Bronchial epithelial cell (primary cell): ENCODE data around the gene HSD17B12. TPM values are rescaled to one million over a fixed set of nuclear protein-coding genes. Genes with fewer than 3 reads are reported as not detected.

Experiments
- DNase-seq: peaks from one replicate; pipeline ENCODE4 v3.0.0-alpha.2; 2010; ENCODE audit warnings: low read depth
- FAIRE-seq: peaks from 2 replicates; lab custom pipeline; 2011; peaks lifted over from hg19 to GRCh38; lab: Jason Lieb, UNC
- H3K27me3 ChIP-seq: 2 replicates; pipeline ENCODE4 v1.5.1; 2011; ENCODE audit warnings: low read length; ENCODE audit not compliant: control insufficient read depth, insufficient read depth
- H3K36me3 ChIP-seq: 2 replicates; pipeline ENCODE4 v1.5.1; 2011; ENCODE audit warnings: low read length; ENCODE audit not compliant: control insufficient read depth, insufficient read depth
- H3K4me3 ChIP-seq: 2 replicates; pipeline ENCODE4 v1.5.1; 2011; ENCODE audit warnings: mild to moderate bottlenecking, low read depth, low read length, control low read depth
- CTCF ChIP-seq: IDR thresholded peaks from 2 replicates; pipeline ENCODE4 v1.5.1; 2011; ENCODE audit warnings: mild to moderate bottlenecking, moderate library complexity, low read length, control low read depth, inconsistent platforms; ENCODE audit not compliant: insufficient read depth, severe bottlenecking
- total RNA-seq: library from RNA; depleted of rRNA; stranded (reverse); fragments of >200 nt; gene quantifications from 2 replicates; pipeline ENCODE4 v1.2.1, GENCODE V29; 2014

Gene HSD17B12
- total RNA-seq, 1 donor from 2014 or later = 103 TPM

- DNase-seq = no peak
- FAIRE-seq = no peak
- Histone ChIP-seq H3K4me3 (no peak overlapping the region), H3K27me3 (no peaks in the 10 kb centered on the region), H3K36me3 (peaks cover 2% of the 10 kb centered on the region)
- TF ChIP-seq CTCF = no peak
Measured at GRCh38 chr11:43735115-43735514, 54.6 kb downstream of the HSD17B12 start.

GRCh38 chr11:43735961-43736360, 55.4 kb downstream of the HSD17B12 start:
- Histone ChIP-seq H3K4me3 (no peak overlapping the region), H3K36me3 (peaks cover 2% of the 10 kb centered on the region), H3K27me3 (no peaks in the 10 kb centered on the region)
- peak; percentile 2 for DNase-seq
- no peak for FAIRE-seq
- TF ChIP-seq CTCF = no peak

- DNase-seq (peak; percentile 29), FAIRE-seq (no peak)
- Histone ChIP-seq H3K36me3 (peaks cover 2% of the 10 kb centered on the region), H3K27me3 (no peaks in the 10 kb centered on the region), H3K4me3 (no peak overlapping the region)
- TF ChIP-seq CTCF = no peak
Measured at GRCh38 chr11:43736502-43737200, 56.1 kb downstream of the HSD17B12 start.

GRCh38 chr11:43737201-43737590, 56.7 kb downstream of the HSD17B12 start:
- FAIRE-seq = no peak
- DNase-seq = no peak
- H3K27me3 ChIP-seq = no peaks in the 10 kb centered on the region
- peaks cover 2% of the 10 kb centered on the region for H3K36me3 ChIP-seq
- H3K4me3 ChIP-seq = no peak overlapping the region
- TF ChIP-seq CTCF = no peak

GRCh38 chr11:43738600-43739409, 58.3 kb downstream of the HSD17B12 start:
- H3K27me3 ChIP-seq = no peaks in the 10 kb centered on the region
- no peak for FAIRE-seq
- TF ChIP-seq CTCF = no peak
- H3K36me3 ChIP-seq = peaks cover 2% of the 10 kb centered on the region
- H3K4me3 ChIP-seq = no peak overlapping the region
- peak; percentile 77 for DNase-seq
